Calu3 (cell line): ENCODE results near the gene KCP. TPM values are rescaled to one million over a fixed set of nuclear protein-coding genes. Genes with fewer than 3 reads are reported as not detected.

Experiments used
- BruUV-seq: library from RNA; stranded (reverse); fragments of 400-500 nt; replicated peaks from 2 replicates; lab custom pipeline; 2021; lab: Mats Ljungman, UMichigan
- CTCF ChIA-PET: fragments of 300-600 bp; sonication (Branson Sonifier 250); formaldehyde crosslinking; loops from one replicate; lab custom pipeline; 2022; ENCODE audit warnings: antibody characterized with exemption; lab: Charles Lee
- DNase-seq: peaks from one replicate; pipeline ENCODE4 v3.0.0; 2022
- H3K27ac Mint-ChIP-seq: one replicate; pipeline ENCODE4 v1.8.0; 2022; ENCODE audit warnings: mixed read lengths; ENCODE audit not compliant: unreplicated experiment
- H3K27me3 Mint-ChIP-seq: one replicate; pipeline ENCODE4 v1.8.0; 2022; ENCODE audit warnings: mixed read lengths; ENCODE audit not compliant: unreplicated experiment
- H3K36me3 Mint-ChIP-seq: one replicate; pipeline ENCODE4 v1.8.0; 2022; ENCODE audit warnings: mild to moderate bottlenecking, moderate library complexity, mixed read lengths; ENCODE audit not compliant: insufficient read depth, unreplicated experiment
- H3K4me1 Mint-ChIP-seq: one replicate; pipeline ENCODE4 v1.8.0; 2022; ENCODE audit warnings: mild to moderate bottlenecking, low read depth, mixed read lengths; ENCODE audit not compliant: unreplicated experiment
- H3K4me3 Mint-ChIP-seq: one replicate; pipeline ENCODE4 v1.8.0; 2022; ENCODE audit warnings: mild to moderate bottlenecking, low read depth, moderate library complexity, mixed read lengths; ENCODE audit not compliant: unreplicated experiment
- H3K9me3 Mint-ChIP-seq: one replicate; pipeline ENCODE4 v1.8.0; 2022; ENCODE audit warnings: low read depth, mixed read lengths; ENCODE audit not compliant: unreplicated experiment
- CTCF ChIP-seq: fragments of 200-600 bp; IDR thresholded peaks from one replicate; pipeline ENCODE4 v1.8.0; 2022; ENCODE audit warnings: antibody characterized with exemption; ENCODE audit not compliant: unreplicated experiment
- intact Hi-C: fragments of 100-400 bp; cut with micrococcal nuclease; formaldehyde crosslinking; loops from one replicate; pipeline ENCODE4 v1.10.0; 2022; ENCODE audit not compliant: unreplicated experiment
- total RNA-seq: library from RNA; stranded (reverse); gene quantifications from 2 replicates; pipeline ENCODE4 v1.2.3, GENCODE V29; 2022

The KCP gene
- total RNA-seq, 1 experiment from 2014 or later = 6.8 TPM

GRCh38 chr7:128872394-128872824, 38.1 kb downstream of the KCP start:
- no peaks in the 10 kb centered on the region for H3K9me3 Mint-ChIP-seq
- CTCF ChIA-PET = no interaction called here
- no peak for TF ChIP-seq CTCF
- intact Hi-C loops = no loop called here
- peaks cover 7% of the 10 kb centered on the region for H3K27me3 Mint-ChIP-seq
- H3K36me3 Mint-ChIP-seq = peaks cover 27% of the 10 kb centered on the region
- H3K27ac Mint-ChIP-seq = no peak overlapping the region
- BruUV-seq = no TSS peak
- DNase-seq = no peak
- H3K4me1 Mint-ChIP-seq = peaks cover 21% of the 10 kb centered on the region
- H3K4me3 Mint-ChIP-seq = no peak overlapping the region

- CTCF ChIA-PET = no interaction called here
- Mint-ChIP-seq H3K9me3 (no peaks in the 10 kb centered on the region), H3K4me3 (no peak overlapping the region), H3K36me3 (peaks cover 27% of the 10 kb centered on the region), H3K27me3 (peaks cover 7% of the 10 kb centered on the region), H3K4me1 (peaks cover 21% of the 10 kb centered on the region), H3K27ac (no peak overlapping the region)
- no peak for TF ChIP-seq CTCF
- BruUV-seq = no TSS peak
- intact Hi-C loops = no loop called here
- no peak for DNase-seq
These were observed 39.5 kb downstream of the KCP start for GRCh38 chr7:128871050-128871449.

- H3K9me3 Mint-ChIP-seq = no peaks in the 10 kb centered on the region
- H3K4me3 Mint-ChIP-seq = peak overlapping the region; percentile 67
- CTCF ChIA-PET = no interaction called here
- peaks cover 21% of the 10 kb centered on the region for H3K4me1 Mint-ChIP-seq
- peak; percentile 8 for TF ChIP-seq CTCF
- no TSS peak for BruUV-seq
- peaks cover 36% of the 10 kb centered on the region for H3K36me3 Mint-ChIP-seq
- H3K27ac Mint-ChIP-seq = peak overlapping the region; percentile 76
- intact Hi-C loops = loop anchor here (10.0 kb wide), 1 partner anchor 85 kb away; no protein-coding TSS in a partner anchor
- no peak for DNase-seq
- H3K27me3 Mint-ChIP-seq = peaks cover 7% of the 10 kb centered on the region
These were observed 40.6 kb downstream of the KCP start for GRCh38 chr7:128869944-128870285.

- DNase-seq = peak; percentile 68
- peaks cover 7% of the 10 kb centered on the region for H3K27me3 Mint-ChIP-seq
- intact Hi-C loops = loop anchor here (10.0 kb wide), 1 partner anchor 85 kb away; no protein-coding TSS in a partner anchor
- CTCF ChIA-PET = no interaction called here
- peaks cover 37% of the 10 kb centered on the region for H3K36me3 Mint-ChIP-seq
- no peak overlapping the region for H3K27ac Mint-ChIP-seq
- TF ChIP-seq CTCF = no peak
- H3K4me1 Mint-ChIP-seq = peaks cover 21% of the 10 kb centered on the region
- BruUV-seq = no TSS peak
- peak overlapping the region; percentile 67 for H3K4me3 Mint-ChIP-seq
- no peaks in the 10 kb centered on the region for H3K9me3 Mint-ChIP-seq
These were observed 41.2 kb downstream of the KCP start for GRCh38 chr7:128869138-128869943.
